NCI-H526 (cell line): ENCODE results near the gene GUCA2B.

Experiments used
- DNase-seq, 2 experiments: peaks; one replicate each; lab custom pipeline; 2025; lab: John Stamatoyannopoulos, UW

The GUCA2B gene

DNA sequence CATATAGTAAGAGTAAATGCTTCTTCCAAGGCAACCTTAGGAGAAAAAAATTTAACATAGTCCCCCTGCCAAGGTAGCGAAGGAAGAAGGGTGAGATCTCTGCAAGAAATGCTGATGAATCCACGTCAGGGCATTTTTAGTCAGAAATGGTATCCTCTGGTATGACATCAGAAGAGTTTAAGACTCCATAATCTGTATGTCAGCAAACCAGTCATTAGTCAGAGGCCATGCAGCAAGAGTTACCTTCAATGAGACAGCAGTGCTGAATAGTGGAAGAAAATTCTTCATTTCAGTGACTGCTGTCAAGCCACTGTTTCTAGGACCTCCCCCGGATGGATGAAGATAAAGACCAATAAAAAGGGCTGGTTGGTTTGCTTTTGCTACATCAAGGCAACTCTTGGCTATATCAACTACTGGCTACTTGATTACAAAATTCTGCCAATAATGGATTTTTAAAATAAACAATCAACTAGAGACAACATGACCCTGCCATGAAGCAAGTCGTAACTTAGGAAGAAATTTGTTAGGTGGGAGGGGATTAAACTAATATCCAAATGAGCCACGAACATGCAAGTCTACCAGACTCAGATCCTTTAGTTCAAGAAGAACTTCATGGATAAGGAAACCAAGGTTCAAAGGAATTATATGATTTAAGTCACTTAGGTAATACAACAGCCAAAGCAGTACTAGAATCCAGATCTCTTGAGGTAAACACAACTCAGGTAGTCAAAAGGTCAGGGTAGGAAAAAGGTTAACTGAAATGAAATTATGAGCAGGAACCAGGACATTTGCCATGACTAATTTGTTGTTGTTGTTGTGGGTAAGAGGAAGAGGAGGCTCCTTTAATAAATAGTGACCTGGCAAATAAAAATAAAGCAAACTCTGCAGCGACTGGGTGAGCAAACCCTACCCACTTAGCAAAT, 37.0 kb downstream of the GUCA2B start:
- DNase-seq: no peak

DNA sequence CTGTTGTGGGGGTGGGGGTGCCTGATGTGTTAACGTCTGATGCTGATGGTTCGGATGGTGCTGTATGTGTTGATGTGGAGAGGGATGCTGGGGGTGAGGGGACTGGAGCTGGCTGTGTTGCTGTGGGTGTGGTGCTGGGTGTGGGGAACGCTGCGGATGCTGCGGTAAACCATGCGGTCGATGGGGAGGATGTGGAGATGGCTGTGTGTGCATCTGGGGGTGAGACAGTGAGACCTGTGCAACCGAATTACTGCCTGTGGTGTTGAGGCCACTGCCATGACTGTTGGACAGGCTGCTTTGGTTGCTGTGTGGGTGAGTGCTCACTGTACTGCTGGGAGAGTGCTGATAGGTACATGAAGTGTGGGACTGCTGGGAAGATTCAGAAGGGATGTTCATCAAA, 38.1 kb downstream of the GUCA2B start:
- no peak for DNase-seq

GRCh38 chr1:42192106-42192505, 38.9 kb downstream of the GUCA2B start:
- no peak for DNase-seq

GRCh38 chr1:42195841-42196240, 42.6 kb downstream of the GUCA2B start:
- DNase-seq: no peak

GRCh38 chr1:42198251-42198650, 45.0 kb downstream of the GUCA2B start:
- DNase-seq: no peak

DNA sequence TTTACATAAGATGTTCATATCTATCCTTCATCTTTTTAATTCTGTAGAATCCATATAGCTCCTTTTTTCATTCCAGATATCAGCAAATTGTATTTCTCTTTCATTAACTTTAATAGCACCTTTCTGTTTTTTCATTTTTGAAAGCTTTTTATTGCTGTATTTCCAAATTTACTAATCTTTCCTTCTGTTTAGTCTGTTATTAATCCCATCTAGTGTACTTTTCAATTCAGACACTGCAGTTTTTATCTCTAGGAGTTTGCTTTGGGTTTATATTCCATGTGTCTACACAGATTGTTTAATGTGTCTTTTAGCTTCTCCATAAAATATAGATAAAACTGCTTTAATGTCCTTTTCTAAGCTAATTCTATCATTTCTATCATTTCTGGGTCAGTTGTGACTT, 48.8 kb downstream of the GUCA2B start:
- DNase-seq: no peak
